ENCODE measurements around the gene WNT3. TPM values are rescaled to one million over a fixed set of nuclear protein-coding genes. Genes with fewer than 3 reads are reported as not detected.

Gene WNT3
- total and polyA plus RNA-seq, 11 donors: 0.32 to 2.2 (median 1.2) TPM

GRCh38 chr17:46738544-46738943 is 79.9 kb downstream of the WNT3 start:
- peaks cover 0 to 7% (median 0%) of the 10 kb centered on the region in 9 donors for H3K36me3 ChIP-seq
- H3K27me3 ChIP-seq: no peaks in the 10 kb centered on the region
- ATAC-seq (no peak), DNase-seq (no peak)
- H3K27ac ChIP-seq: no peak overlapping the region
- TF ChIP-seq POLR2A (IDR thresholded peaks at IDR 0.05): no peak
- TF ChIP-seq CTCF (IDR thresholded peaks at IDR 0.05): no peak
- intact Hi-C loops (cut with DNase I): loop anchor here in 1 of 10 donors (5.0 kb wide), 1 partner anchor 34 kb away; no protein-coding TSS in a partner anchor
- no peak overlapping the region for H3K4me3 ChIP-seq
- H3K9me3 ChIP-seq: no peaks in the 10 kb centered on the region
- H3K4me1 ChIP-seq: peaks cover 0 to 10% (median 0%) of the 10 kb centered on the region in 12 donors
- WGBS, 4 donors: 90 to 97% (median 97%) methylated on average over 4 of the region's 4 CpGs

GRCh38 chr17:46737326-46737725 is 81.2 kb downstream of the WNT3 start:
- Histone ChIP-seq H3K36me3 (peaks cover 0 to 15% (median 4%) of the 10 kb centered on the region in 9 donors), H3K9me3 (no peaks in the 10 kb centered on the region), H3K4me1 (peaks cover 0 to 4% (median 0%) of the 10 kb centered on the region in 12 donors), H3K27ac (no peak overlapping the region), H3K4me3 (no peak overlapping the region), H3K27me3 (no peaks in the 10 kb centered on the region)
- no peak for ATAC-seq
- intact Hi-C loops (cut with DNase I): loop anchor here in 1 of 10 donors (5.0 kb wide), 1 partner anchor 35 kb away; no protein-coding TSS in a partner anchor
- TF ChIP-seq POLR2A (IDR thresholded peaks at IDR 0.05) (no peak), CTCF (IDR thresholded peaks at IDR 0.05) (no peak)
- no peak for DNase-seq
- 78 to 93% (median 87%) methylated on average over 4 of the region's 4 CpGs for WGBS, 4 donors

- Histone ChIP-seq H3K36me3 (peaks cover 0 to 18% (median 4%) of the 10 kb centered on the region in 9 donors), H3K4me3 (no peak overlapping the region), H3K27ac (no peak overlapping the region), H3K4me1 (no peaks in the 10 kb centered on the region), H3K27me3 (no peaks in the 10 kb centered on the region), H3K9me3 (no peaks in the 10 kb centered on the region)
- DNase-seq (no peak), ATAC-seq (no peak)
- TF ChIP-seq POLR2A (IDR thresholded peaks at IDR 0.05) (no peak), CTCF (IDR thresholded peaks at IDR 0.05) (no peak)
- intact Hi-C loops (cut with DNase I): loop anchor here in 1 of 10 donors (5.0 kb wide), 1 partner anchor 36 kb away; no protein-coding TSS in a partner anchor
Observed at GRCh38 chr17:46736100-46736499, 82.4 kb downstream of the WNT3 start.

GRCh38 chr17:46733837-46734475 is 84.5 kb downstream of the WNT3 start:
- DNase-seq (no peak), ATAC-seq (no peak)
- Histone ChIP-seq H3K4me1 (no peaks in the 10 kb centered on the region), H3K36me3 (peaks cover 0 to 39% (median 13%) of the 10 kb centered on the region in 9 donors), H3K27me3 (no peaks in the 10 kb centered on the region), H3K4me3 (no peak overlapping the region), H3K27ac (no peak overlapping the region), H3K9me3 (no peaks in the 10 kb centered on the region)
- WGBS, 4 donors: 97 to 100% (median 98%) methylated on average over 1 of the region's 1 CpG
- intact Hi-C loops (cut with DNase I): no loop called here
- TF ChIP-seq POLR2A (IDR thresholded peaks at IDR 0.05): no peak
- TF ChIP-seq CTCF (IDR thresholded peaks at IDR 0.05): no peak

Measured in heart left ventricle (tissue), 16 donors.